ENCODE results near the gene ADARB2. TPM values are rescaled to one million over a fixed set of nuclear protein-coding genes. Genes with fewer than 3 reads are reported as not detected.

The ADARB2 gene
- total and polyA plus RNA-seq, 7 experiments from 2014 or later: 0.05 to 13.6 (median 6.3) TPM; not detected in 3

DNA sequence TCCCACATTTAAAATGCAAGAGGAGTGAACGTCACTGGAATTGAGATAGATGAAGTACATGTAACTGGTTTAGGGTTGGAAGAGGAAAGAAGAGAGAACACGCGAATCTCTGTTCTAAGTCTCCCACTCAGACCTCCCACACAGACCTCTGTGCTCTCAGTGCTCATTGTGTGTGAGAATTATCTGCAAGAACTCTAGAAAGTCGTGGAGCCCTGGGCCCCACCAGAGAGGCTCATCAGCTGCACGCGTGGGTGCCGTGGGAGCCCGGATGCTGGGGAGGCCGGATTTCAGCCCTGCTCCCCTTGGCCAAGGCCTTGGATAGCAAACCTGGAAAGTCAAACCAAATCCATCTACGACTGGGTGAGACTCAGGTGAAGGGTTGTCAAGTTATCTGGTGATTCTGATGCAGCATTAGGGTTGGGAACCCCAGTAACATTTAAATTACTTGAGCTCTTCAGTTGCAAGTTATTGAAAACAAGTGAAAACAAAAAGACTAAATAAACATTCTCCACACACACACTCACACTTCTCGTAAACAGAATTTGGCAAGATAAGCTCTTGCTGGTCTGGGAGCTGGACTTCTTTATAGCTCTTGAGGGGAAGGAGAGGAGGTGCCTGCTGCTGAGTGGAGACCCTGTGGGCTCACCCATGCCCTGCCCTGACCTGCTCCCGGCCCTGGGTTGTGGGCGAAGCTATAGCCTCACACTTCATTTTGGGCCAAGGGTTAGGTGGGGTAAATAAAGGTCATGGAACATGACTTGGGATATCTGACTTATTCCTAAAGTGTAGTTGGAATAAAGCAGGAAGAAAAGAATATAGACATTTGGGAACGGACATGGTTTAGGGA is 250.3 kb downstream of the ADARB2 start:
- DNase-seq (no peak), ATAC-seq (no peak)
- no peaks in the 10 kb centered on the region for H3K36me3 Mint-ChIP-seq
- Histone ChIP-seq H3K4me1 (ENCODE audit: control insufficient read depth in 2 of 2, insufficient read depth in 2 of 2, low read length in 2 of 2) (no peaks in the 10 kb centered on the region), H3K36me3 (ENCODE audit: control insufficient read depth in 2 of 3, insufficient read depth in 3 of 3, low read length in 3 of 3) (no peaks in the 10 kb centered on the region), H3K27ac (ENCODE audit: low read depth, low read length) (no peak overlapping the region), H3K9me3 (ENCODE audit: control insufficient read depth in 2 of 3, low read length in 3 of 3) (no peaks in the 10 kb centered on the region), H3K4me3 (ENCODE audit: low read length) (no peak overlapping the region), H3K27me3 (ENCODE audit: control insufficient read depth in 2 of 2, insufficient read depth in 2 of 2, low read length in 2 of 2) (no peaks in the 10 kb centered on the region)
- intact Hi-C loops (cut with micrococcal nuclease): no loop called here
- H3K4me3 Mint-ChIP-seq: no peak overlapping the region
- H3K27ac Mint-ChIP-seq: no peak overlapping the region
- H3K27me3 Mint-ChIP-seq: peaks cover 0 to 6% (median 2%) of the 10 kb centered on the region in 5 donors
- no peaks in the 10 kb centered on the region for H3K9me3 Mint-ChIP-seq
- no peaks in the 10 kb centered on the region for H3K4me1 Mint-ChIP-seq
- CTCF ChIA-PET: no interaction called here
- POLR2A ChIA-PET: no interaction called here

GRCh38 chr10:1485357-1485756 is 252.0 kb downstream of the ADARB2 start:
- peaks cover 0 to 13% (median 6%) of the 10 kb centered on the region in 5 donors for H3K27me3 Mint-ChIP-seq
- no peaks in the 10 kb centered on the region for H3K4me1 Mint-ChIP-seq
- H3K4me3 Mint-ChIP-seq: no peak overlapping the region
- Histone ChIP-seq H3K27ac (ENCODE audit: low read depth, low read length) (no peak overlapping the region), H3K4me3 (ENCODE audit: low read length) (no peak overlapping the region), H3K27me3 (ENCODE audit: control insufficient read depth in 2 of 2, insufficient read depth in 2 of 2, low read length in 2 of 2) (no peaks in the 10 kb centered on the region), H3K36me3 (ENCODE audit: control insufficient read depth in 2 of 3, insufficient read depth in 3 of 3, low read length in 3 of 3) (no peaks in the 10 kb centered on the region), H3K9me3 (ENCODE audit: control insufficient read depth in 2 of 3, low read length in 3 of 3) (no peaks in the 10 kb centered on the region), H3K4me1 (ENCODE audit: control insufficient read depth in 2 of 2, insufficient read depth in 2 of 2, low read length in 2 of 2) (no peaks in the 10 kb centered on the region)
- H3K27ac Mint-ChIP-seq: no peak overlapping the region
- no peak for DNase-seq
- no peak for ATAC-seq
- H3K36me3 Mint-ChIP-seq: no peaks in the 10 kb centered on the region
- CTCF ChIA-PET: no interaction called here
- POLR2A ChIA-PET: no interaction called here
- intact Hi-C loops (cut with micrococcal nuclease): no loop called here
- peaks cover 0 to 1% (median 0%) of the 10 kb centered on the region in 11 donors for H3K9me3 Mint-ChIP-seq

DNA sequence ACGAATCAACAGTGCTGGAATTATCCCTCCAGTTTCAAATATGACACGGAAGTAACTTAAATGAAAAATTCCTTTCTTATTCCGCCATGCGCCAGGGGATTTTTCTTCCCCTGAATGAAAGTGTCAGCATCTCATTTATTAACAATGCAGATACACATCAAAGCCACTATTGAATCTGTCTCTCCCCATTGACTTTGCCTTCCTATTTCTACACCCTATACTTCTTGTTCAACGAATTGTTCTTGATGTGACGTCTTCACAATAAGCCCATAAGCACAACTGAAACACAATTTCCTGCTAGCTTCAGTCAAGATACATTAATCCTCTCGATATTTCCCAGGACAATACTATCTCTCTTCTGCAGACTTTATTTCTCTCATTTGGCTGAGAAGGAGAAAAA is 253.5 kb downstream of the ADARB2 start:
- Mint-ChIP-seq H3K4me3 (no peak overlapping the region), H3K9me3 (peaks cover 0 to 2% (median 0%) of the 10 kb centered on the region in 11 donors), H3K4me1 (no peaks in the 10 kb centered on the region), H3K36me3 (no peaks in the 10 kb centered on the region), H3K27me3 (peaks cover 0 to 17% (median 6%) of the 10 kb centered on the region in 5 donors), H3K27ac (no peak overlapping the region)
- intact Hi-C loops (cut with micrococcal nuclease): loop anchor here in 1 of 2 donors (5.0 kb wide), 1 partner anchor 748 kb away; no protein-coding TSS in a partner anchor
- H3K4me3 ChIP-seq (ENCODE audit: low read length): no peak overlapping the region
- DNase-seq (no peak), ATAC-seq (no peak)
- ChIA-PET CTCF (no interaction called here), POLR2A (no interaction called here)
- H3K9me3 ChIP-seq (ENCODE audit: control insufficient read depth in 2 of 3, low read length in 3 of 3): no peaks in the 10 kb centered on the region
- H3K36me3 ChIP-seq (ENCODE audit: control insufficient read depth in 2 of 3, insufficient read depth in 3 of 3, low read length in 3 of 3): no peaks in the 10 kb centered on the region
- peaks cover 0 to 3% of the 10 kb centered on the region in 2 donors for H3K27me3 ChIP-seq (ENCODE audit: control insufficient read depth in 2 of 2, insufficient read depth in 2 of 2, low read length in 2 of 2)
- H3K27ac ChIP-seq (ENCODE audit: low read depth, low read length): no peak overlapping the region
- H3K4me1 ChIP-seq (ENCODE audit: control insufficient read depth in 2 of 2, insufficient read depth in 2 of 2, low read length in 2 of 2): no peaks in the 10 kb centered on the region

DNA sequence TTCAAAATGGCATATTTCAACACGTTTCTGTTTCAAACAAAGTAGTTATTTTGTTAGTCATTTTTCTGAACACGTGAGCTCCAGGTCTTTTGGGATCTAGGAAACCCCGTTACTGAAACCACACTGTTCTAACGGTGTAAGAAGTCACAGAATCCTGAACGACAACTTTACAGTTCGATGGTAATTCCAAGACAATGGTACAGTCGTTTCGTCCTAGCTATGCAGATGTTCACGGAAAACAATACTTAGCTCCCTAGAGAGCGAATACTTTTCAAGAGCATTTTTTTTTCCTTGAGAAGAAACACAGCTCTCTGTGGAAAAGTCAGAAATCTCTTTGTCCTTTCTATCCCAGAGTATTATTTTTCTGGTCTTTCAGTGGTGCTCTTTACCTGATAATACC is 254.1 kb downstream of the ADARB2 start:
- Mint-ChIP-seq H3K9me3 (peaks cover 0 to 4% (median 0%) of the 10 kb centered on the region in 11 donors), H3K36me3 (peaks cover 0 to 3% (median 0%) of the 10 kb centered on the region in 5 donors), H3K4me1 (no peaks in the 10 kb centered on the region), H3K27me3 (peaks cover 0 to 21% (median 6%) of the 10 kb centered on the region in 5 donors), H3K4me3 (no peak overlapping the region), H3K27ac (no peak overlapping the region)
- Histone ChIP-seq H3K4me1 (ENCODE audit: control insufficient read depth in 2 of 2, insufficient read depth in 2 of 2, low read length in 2 of 2) (no peaks in the 10 kb centered on the region), H3K27ac (ENCODE audit: low read depth, low read length) (no peak overlapping the region), H3K4me3 (ENCODE audit: low read length) (no peak overlapping the region), H3K36me3 (ENCODE audit: control insufficient read depth in 2 of 3, insufficient read depth in 3 of 3, low read length in 3 of 3) (no peaks in the 10 kb centered on the region), H3K27me3 (ENCODE audit: control insufficient read depth in 2 of 2, insufficient read depth in 2 of 2, low read length in 2 of 2) (peaks cover 0 to 3% of the 10 kb centered on the region in 2 donors), H3K9me3 (ENCODE audit: control insufficient read depth in 2 of 3, low read length in 3 of 3) (no peaks in the 10 kb centered on the region)
- intact Hi-C loops (cut with micrococcal nuclease): loop anchor here in 1 of 2 donors (5.0 kb wide), 1 partner anchor 749 kb away; no protein-coding TSS in a partner anchor
- ChIA-PET CTCF (no interaction called here), POLR2A (no interaction called here)
- ATAC-seq (no peak), DNase-seq (no peak)

DNA sequence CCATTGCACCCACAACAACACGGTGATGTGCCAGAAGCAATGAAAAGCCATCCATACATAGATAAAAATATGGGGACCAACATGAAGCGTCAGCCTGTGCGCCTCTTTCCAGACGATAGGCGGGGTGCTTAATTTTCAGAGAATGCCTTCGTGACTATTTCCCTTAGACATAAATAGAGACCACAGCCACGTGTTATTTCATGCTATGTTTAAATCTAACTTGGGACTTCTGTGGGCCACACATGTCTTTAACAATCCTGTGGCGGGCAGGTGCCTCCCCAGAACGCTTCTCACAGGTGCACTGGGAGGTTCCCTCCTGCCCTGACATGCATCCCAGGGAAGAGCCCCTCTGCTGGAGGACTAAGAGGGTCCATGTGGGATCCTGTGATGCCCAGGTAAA is 259.7 kb downstream of the ADARB2 start:
- DNase-seq: no peak
- Histone ChIP-seq H3K27ac (ENCODE audit: low read depth, low read length) (no peak overlapping the region), H3K4me3 (ENCODE audit: low read length) (no peak overlapping the region), H3K4me1 (ENCODE audit: control insufficient read depth in 2 of 2, insufficient read depth in 2 of 2, low read length in 2 of 2) (no peaks in the 10 kb centered on the region), H3K9me3 (ENCODE audit: control insufficient read depth in 2 of 3, low read length in 3 of 3) (no peaks in the 10 kb centered on the region), H3K27me3 (ENCODE audit: control insufficient read depth in 2 of 2, insufficient read depth in 2 of 2, low read length in 2 of 2) (peaks cover 0 to 3% of the 10 kb centered on the region in 2 donors), H3K36me3 (ENCODE audit: control insufficient read depth in 2 of 3, insufficient read depth in 3 of 3, low read length in 3 of 3) (no peaks in the 10 kb centered on the region)
- Mint-ChIP-seq H3K4me1 (peaks cover 0 to 1% (median 0%) of the 10 kb centered on the region in 7 donors), H3K4me3 (no peak overlapping the region), H3K36me3 (peaks cover 0 to 4% (median 0%) of the 10 kb centered on the region in 5 donors), H3K27ac (no peak overlapping the region), H3K27me3 (peaks cover 0 to 34% (median 17%) of the 10 kb centered on the region in 5 donors), H3K9me3 (peaks cover 0 to 5% (median 0%) of the 10 kb centered on the region in 11 donors)
- ChIA-PET POLR2A (no interaction called here), CTCF (no interaction called here)
- intact Hi-C loops (cut with micrococcal nuclease): no loop called here
- ATAC-seq: no peak

DNA sequence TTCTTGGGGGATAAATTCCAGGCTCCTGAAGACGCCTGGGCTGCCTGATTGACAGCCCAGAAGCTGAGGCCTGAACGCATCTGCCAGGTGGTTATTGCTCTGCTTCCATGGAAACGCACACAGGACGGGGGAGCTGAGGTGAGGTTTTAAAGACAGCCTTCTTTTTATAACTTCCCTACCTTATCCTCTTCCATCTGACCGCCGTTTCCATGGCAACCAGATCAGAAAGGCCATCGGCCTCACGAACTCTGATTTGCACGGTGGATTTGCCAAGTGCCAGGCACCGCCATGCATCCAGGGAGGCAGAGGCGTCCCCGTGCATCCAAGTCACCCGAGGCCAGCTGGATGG is 260.9 kb downstream of the ADARB2 start:
- Mint-ChIP-seq H3K27me3 (peaks cover 0 to 31% (median 17%) of the 10 kb centered on the region in 5 donors), H3K9me3 (peaks cover 0 to 5% (median 0%) of the 10 kb centered on the region in 11 donors), H3K36me3 (peaks cover 0 to 4% (median 0%) of the 10 kb centered on the region in 5 donors), H3K4me1 (peaks cover 0 to 1% (median 0%) of the 10 kb centered on the region in 7 donors), H3K4me3 (no peak overlapping the region), H3K27ac (no peak overlapping the region)
- H3K4me3 ChIP-seq (ENCODE audit: low read length): no peak overlapping the region
- DNase-seq (no peak), ATAC-seq (no peak)
- no peaks in the 10 kb centered on the region for H3K4me1 ChIP-seq (ENCODE audit: control insufficient read depth in 2 of 2, insufficient read depth in 2 of 2, low read length in 2 of 2)
- ChIA-PET CTCF (no interaction called here), POLR2A (no interaction called here)
- H3K27me3 ChIP-seq (ENCODE audit: control insufficient read depth in 2 of 2, insufficient read depth in 2 of 2, low read length in 2 of 2): peaks cover 0 to 3% of the 10 kb centered on the region in 2 donors
- H3K9me3 ChIP-seq (ENCODE audit: control insufficient read depth in 2 of 3, low read length in 3 of 3): no peaks in the 10 kb centered on the region
- intact Hi-C loops (cut with micrococcal nuclease): no loop called here
- no peaks in the 10 kb centered on the region for H3K36me3 ChIP-seq (ENCODE audit: control insufficient read depth in 2 of 3, insufficient read depth in 3 of 3, low read length in 3 of 3)
- no peak overlapping the region for H3K27ac ChIP-seq (ENCODE audit: low read depth, low read length)

Measured in naive thymus-derived CD4-positive, alpha-beta T cell (primary cell).